Measurements from ENCODE around the gene NRROS.

Gene NRROS

GRCh38 chr3:196620161-196620604 lies 19.3 kb upstream of the NRROS start (continued):
- TF ChIP-seq ZC3H10 (CRISPR knock-in tag; IDR thresholded peaks at IDR 0.05) = no peak

- TF ChIP-seq ZFP30 (CRISPR knock-in tag; IDR thresholded peaks at IDR 0.05) = no peak
- TF ChIP-seq ZFP3 (CRISPR knock-in tag; IDR thresholded peaks at IDR 0.05) = no peak
- no peak for TF ChIP-seq TOX (CRISPR knock-in tag; IDR thresholded peaks at IDR 0.05; ENCODE audit: borderline replicate concordance)
- no peak for TF ChIP-seq PPARA (CRISPR knock-in tag; IDR thresholded peaks at IDR 0.05; ENCODE audit: borderline replicate concordance)
- TF ChIP-seq OSR1 (CRISPR knock-in tag; IDR thresholded peaks at IDR 0.05) = no peak
- TF ChIP-seq TSHZ2 (CRISPR knock-in tag; IDR thresholded peaks at IDR 0.05) = no peak
- no peak for TF ChIP-seq BACH2 (CRISPR knock-in tag; IDR thresholded peaks at IDR 0.05; ENCODE audit: borderline replicate concordance)
- TF ChIP-seq ESRRG (CRISPR knock-in tag; IDR thresholded peaks at IDR 0.05) = no peak
- no peak for TF ChIP-seq ZNF565 (CRISPR knock-in tag; conservative IDR thresholded peaks at IDR 0.05; ENCODE audit: low read depth)
- TF ChIP-seq PATZ1 (CRISPR knock-in tag; IDR thresholded peaks at IDR 0.05; ENCODE audit: borderline replicate concordance) = no peak
- no peak for TF ChIP-seq GLIS3 (CRISPR knock-in tag; IDR thresholded peaks at IDR 0.05)
- TF ChIP-seq ARNTL (CRISPR knock-in tag; IDR thresholded peaks at IDR 0.05; ENCODE audit: borderline replicate concordance, low read depth) = no peak
- TF ChIP-seq ZNF8 (CRISPR knock-in tag; IDR thresholded peaks at IDR 0.05) = no peak
- TF ChIP-seq SNAI2 (CRISPR knock-in tag; IDR thresholded peaks at IDR 0.05) = no peak
- TF ChIP-seq RARB (CRISPR knock-in tag; IDR thresholded peaks at IDR 0.05) = no peak
- no peak for TF ChIP-seq TCF4 (CRISPR knock-in tag; IDR thresholded peaks at IDR 0.05; ENCODE audit: borderline replicate concordance)
- no peak for TF ChIP-seq CSRNP3 (CRISPR knock-in tag; IDR thresholded peaks at IDR 0.05)
- TF ChIP-seq ISL1 (CRISPR knock-in tag; IDR thresholded peaks at IDR 0.05) = no peak
- no peak for TF ChIP-seq ZC3H10 (CRISPR knock-in tag; IDR thresholded peaks at IDR 0.05)
- no peak for TF ChIP-seq POU6F1 (CRISPR knock-in tag; IDR thresholded peaks at IDR 0.05; ENCODE audit: borderline replicate concordance, low read depth)
- ATAC-seq = no peak
Measured at GRCh38 chr3:196620684-196621083, 18.8 kb upstream of the NRROS start.

- no peak for TF ChIP-seq ZNF70 (CRISPR knock-in tag; IDR thresholded peaks at IDR 0.05)
- TF ChIP-seq TSHZ2 (CRISPR knock-in tag; IDR thresholded peaks at IDR 0.05) = no peak
- no peak for TF ChIP-seq CREB5 (CRISPR knock-in tag; IDR thresholded peaks at IDR 0.05; ENCODE audit: low read depth)
- ATAC-seq = no peak
Measured at GRCh38 chr3:196621611-196622010, 17.9 kb upstream of the NRROS start.

Data from SK-N-SH treated with all-trans-retinoic acid at 6 μM for 48 hours (cell line).